GM19468 (cell line): ENCODE data around the gene PRLH.

Experiments
- ATAC-seq: cut with Tn5 transposase; IDR thresholded peaks from one replicate; pipeline ENCODE4 v1.9.1; 2021; ENCODE audit warnings: mild to moderate bottlenecking, moderate library complexity, moderate number of reproducible peaks; ENCODE audit not compliant: unreplicated experiment; ENCODE audit errors: extremely low read depth

The PRLH gene

GRCh38 chr2:237563816-237564215 lies 2.6 kb upstream of the PRLH start:
- no peak for ATAC-seq

- ATAC-seq = no peak
These were observed 1.7 kb upstream of the PRLH start for GRCh38 chr2:237564526-237565131.

DNA sequence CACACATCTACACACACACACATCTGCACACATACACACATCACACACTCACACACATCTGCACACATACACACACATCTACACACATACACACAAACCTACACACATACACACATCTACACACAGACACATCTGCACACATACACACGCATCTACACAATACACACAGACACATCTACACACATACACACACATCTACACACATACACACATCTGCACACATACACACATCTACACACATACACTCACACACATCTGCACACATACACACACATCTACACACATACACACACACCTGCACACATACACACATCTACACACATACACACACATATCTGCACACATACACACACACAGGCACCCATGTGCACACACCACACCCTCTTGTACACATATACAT lies 400 bp upstream of the PRLH start:
- no peak for ATAC-seq

DNA sequence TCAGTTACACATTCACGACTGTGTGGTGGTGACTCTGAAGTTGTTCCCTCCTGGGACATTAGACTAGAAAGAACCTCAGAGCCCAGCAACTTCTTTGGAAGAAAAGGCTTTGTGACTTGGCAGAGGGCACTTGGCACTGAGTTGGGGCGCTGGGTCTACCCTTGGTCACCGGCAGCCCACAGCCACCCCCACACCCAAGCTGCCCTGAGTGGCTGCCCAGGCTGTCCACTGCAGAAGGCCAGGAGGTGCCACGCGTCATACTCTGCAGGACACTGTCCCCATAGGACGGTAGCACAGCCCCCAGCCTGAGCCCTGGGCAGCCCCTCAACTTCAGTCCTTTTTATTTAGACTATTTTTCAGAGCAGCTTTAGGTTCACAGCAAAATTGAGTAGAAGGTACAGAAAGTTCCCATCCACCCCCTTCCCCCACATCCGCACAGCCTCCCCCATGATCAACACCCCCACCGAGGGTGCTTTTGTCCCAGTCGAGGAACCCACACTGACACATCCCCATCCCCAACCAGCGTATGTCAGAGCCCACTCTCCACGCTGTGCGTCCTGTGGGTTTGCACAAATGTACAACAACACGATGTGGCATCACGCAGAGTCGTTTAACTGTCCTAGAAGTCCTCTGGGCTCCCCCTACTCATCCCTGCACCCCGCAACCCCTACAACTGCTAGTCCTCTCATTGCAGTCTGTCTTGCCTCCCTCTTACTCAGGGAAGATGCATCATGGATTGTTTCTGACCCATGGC lies 1.1 kb downstream of the PRLH start:
- no peak for ATAC-seq

DNA sequence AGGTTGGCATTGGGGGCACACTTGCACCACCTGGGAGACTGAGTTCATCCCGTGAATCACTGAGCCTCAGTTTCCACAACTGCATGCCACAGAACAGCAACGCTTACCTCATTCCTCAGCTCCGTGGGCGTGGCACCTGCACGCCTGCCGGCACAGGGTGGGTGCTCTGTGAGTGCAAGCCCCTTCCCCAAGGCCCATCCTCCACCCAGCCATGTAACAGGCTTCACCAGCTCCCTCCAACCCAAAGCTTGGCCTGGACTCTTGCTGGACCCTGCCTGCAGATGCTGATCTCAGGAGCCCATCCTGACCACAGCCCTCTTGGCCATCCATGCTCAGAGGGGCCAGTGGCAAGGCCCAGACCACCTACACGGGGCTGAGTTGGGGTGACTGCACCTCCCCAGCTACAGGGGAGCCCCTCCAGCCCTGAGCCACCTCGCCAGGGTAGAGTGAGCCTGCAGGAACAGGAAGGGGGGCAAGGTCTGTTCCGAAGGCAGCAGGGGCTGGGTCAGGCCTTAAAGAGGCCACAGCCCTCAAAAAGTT lies 1.8 kb downstream of the PRLH start:
- ATAC-seq = no peak

- no peak for ATAC-seq
These were observed 2.7 kb downstream of the PRLH start for GRCh38 chr2:237569041-237569440.

DNA sequence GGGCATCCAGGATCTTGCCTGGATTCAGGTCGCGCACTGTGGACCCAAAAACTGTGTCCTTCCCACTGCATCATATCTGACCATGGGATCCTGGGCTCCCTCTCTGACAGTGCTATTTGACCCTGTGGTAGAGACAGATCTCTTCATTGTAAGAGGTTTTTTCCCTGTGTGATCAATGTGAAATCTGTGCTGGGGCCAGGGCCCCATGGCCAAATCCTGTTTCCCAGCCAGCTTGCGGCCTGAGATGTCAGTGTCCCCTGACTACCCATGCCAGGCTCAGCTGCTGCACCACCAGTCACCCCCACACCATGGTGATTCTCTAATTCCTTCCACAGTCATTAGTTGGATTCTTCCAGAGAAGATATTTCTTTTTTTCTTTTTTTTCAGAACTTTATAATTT lies 3.5 kb downstream of the PRLH start:
- ATAC-seq = no peak

DNA sequence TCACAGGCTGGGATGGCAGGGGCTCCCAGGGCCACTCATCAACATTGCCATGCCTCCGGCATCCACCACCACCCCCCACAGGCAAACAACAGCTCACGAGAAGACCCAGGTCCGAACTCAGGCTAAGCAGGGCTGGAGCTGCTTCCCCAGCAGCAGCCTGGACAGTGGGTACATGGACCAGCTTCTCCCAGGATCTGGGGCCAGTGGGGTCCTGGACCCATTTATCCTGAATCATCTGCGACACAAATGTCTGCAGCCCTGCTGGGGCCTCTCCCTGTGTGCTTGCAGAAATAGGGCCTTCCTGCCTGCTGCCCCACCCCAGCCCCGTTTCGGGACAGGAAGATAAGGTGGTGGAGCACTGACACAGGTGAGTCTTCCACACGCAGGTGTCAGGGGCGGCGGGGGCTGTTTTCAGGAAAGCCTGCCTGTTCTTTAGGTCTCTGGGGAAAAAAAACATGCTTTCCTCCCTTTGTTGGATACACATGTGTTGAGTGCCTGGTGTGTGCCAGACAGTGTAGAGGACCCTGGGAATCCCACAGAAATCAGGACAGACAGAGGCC lies 4.5 kb downstream of the PRLH start:
- ATAC-seq = no peak

- no peak for ATAC-seq
These were observed 5.2 kb downstream of the PRLH start for GRCh38 chr2:237571551-237571950.

DNA sequence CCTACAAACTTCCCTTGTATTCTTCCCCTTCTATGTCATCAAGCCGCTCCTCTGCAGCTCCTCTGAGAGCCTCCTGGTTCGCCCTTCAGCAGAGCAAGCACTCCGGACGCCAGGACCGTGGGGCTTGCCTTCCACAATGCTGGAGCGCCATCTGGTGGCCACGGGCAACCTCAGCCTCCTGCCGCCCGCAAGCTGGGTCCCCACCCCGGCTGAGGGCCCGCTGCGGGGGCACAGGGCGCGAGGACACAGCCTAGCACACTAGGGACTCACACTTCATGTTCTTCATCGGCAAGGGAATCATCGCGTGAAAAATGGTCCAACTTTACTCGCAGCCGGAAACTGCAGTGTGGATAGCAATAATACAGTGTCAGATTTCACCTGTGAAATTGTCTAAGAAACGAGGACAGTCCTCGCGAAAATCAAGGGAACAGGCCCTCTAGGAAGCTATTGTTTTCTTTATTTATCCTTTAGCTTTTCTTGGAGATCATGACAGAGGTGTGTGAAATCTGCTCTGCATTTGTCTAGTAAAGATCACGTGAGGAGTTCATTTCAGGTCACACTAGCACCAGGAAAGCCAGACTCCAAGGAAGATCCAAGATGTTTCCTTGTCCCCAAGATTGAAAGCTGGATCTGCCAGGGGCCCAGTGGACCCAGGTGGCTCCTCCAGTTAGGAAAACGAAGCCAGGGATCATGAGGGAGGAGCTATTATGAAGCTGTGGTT lies 5.8 kb downstream of the PRLH start:
- no peak for ATAC-seq

DNA sequence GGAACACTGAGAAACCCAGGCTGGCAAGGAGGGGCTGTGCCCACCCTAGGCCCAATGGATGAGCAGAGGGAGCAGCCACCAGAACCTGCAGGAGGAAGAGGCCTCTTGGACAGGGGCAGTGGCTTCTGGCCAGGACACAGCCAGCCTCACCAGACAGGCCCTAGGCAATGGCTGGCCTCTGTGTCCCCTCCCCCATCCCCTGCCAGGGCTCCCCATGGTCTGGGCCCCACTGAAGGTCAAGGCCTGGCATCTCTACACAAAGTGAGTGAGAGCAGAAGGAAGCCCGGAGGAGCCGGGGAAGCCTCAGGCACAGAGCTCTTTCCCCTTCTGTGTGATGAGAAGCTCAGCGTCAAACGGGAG lies 6.3 kb downstream of the PRLH start:
- ATAC-seq = no peak

GRCh38 chr2:237573721-237574415 lies 7.5 kb downstream of the PRLH start:
- ATAC-seq = no peak

- no peak for ATAC-seq
These were observed 8.1 kb downstream of the PRLH start for GRCh38 chr2:237574467-237574866.

DNA sequence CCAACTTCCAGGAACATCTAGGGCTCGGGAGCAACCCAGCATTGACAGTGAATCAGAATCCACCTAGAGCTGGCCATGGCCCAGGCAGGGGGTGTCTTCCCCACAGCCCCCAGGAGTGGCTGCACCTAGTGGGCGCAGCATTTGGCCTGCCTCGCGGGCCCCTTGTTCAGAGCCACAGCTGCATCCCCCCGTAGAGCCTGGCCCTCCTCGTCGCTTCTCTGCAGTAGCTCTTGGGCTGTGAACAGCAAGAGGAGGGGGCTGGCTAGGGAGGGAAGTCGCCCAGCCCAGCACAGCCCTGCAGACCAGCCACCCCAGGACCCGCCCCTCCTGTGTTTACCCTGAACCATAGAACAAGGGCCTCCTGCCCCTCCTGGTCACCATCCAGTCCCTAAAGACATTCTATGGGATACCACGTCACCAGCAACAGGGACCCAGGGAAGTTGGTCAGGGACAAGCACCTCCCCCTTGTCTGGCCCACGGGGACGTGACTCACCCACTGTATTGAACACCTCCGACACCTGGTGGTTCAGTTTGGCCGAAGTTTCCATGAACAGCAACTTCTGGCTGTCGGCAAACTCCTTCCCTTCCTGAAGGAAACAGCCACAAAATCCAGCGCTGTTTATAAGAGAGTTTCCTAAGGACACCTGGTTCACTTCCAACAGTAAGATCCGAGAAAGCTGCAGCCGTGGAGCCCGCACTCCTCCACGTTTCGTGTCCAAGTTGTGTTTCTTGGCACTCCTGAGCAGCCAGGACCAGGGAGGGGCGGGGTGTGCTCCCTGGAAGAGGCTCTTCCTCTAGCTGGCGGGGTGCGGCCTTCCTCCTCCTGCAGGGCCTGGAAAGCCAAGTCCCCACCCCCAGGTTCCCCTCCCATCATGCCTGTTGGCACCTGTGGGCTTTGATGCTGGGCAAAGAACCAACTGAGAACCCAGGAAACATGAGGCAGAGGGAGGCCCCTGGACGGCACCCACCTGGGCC lies 8.8 kb downstream of the PRLH start:
- no peak for ATAC-seq

GRCh38 chr2:237575869-237576862 lies 9.8 kb downstream of the PRLH start:
- no peak for ATAC-seq

DNA sequence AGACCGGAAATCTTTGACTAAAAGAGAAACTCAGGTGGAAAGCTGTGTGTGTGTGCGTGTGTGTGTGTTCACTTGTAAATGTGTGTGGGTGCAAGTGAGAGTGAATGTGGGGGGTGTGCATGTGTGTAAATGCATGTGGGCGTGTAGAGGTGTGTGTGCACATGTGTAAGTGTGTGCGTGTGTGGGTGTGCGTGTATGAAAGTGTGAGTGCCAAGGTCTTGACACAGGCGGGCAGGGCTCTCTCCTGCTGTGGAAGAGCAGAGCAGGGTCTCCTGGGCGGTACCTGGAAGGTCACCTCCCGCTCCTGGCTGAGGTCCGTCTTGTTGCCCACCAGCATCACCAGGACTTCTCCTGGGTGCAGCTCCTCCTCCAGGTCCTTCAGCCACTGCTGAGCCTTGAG lies 10.6 kb downstream of the PRLH start:
- no peak for ATAC-seq

- ATAC-seq = no peak
These were observed 11.1 kb downstream of the PRLH start for GRCh38 chr2:237577458-237577857.
